Measurements from ENCODE around the gene TM4SF20. TPM values are rescaled to one million over a fixed set of nuclear protein-coding genes. Genes with fewer than 3 reads are reported as not detected.

TM4SF20 gene
- total and polyA plus RNA-seq, 4 donors, result not detected

- TF ChIP-seq HNF4A (conservative IDR thresholded peaks at IDR 0.05) (peak in 1 of 2 donors; percentile 23), RXRA (IDR thresholded peaks at IDR 0.05) (peak in 1 of 2 donors; percentile 4), SP1 (IDR thresholded peaks at IDR 0.05) (peak; percentile 22), FOXA2 (IDR thresholded peaks at IDR 0.05) (peak; percentile 21), YY1 (IDR thresholded peaks at IDR 0.05) (peak; percentile 49)
- TF ChIP-seq, protein P1, sequence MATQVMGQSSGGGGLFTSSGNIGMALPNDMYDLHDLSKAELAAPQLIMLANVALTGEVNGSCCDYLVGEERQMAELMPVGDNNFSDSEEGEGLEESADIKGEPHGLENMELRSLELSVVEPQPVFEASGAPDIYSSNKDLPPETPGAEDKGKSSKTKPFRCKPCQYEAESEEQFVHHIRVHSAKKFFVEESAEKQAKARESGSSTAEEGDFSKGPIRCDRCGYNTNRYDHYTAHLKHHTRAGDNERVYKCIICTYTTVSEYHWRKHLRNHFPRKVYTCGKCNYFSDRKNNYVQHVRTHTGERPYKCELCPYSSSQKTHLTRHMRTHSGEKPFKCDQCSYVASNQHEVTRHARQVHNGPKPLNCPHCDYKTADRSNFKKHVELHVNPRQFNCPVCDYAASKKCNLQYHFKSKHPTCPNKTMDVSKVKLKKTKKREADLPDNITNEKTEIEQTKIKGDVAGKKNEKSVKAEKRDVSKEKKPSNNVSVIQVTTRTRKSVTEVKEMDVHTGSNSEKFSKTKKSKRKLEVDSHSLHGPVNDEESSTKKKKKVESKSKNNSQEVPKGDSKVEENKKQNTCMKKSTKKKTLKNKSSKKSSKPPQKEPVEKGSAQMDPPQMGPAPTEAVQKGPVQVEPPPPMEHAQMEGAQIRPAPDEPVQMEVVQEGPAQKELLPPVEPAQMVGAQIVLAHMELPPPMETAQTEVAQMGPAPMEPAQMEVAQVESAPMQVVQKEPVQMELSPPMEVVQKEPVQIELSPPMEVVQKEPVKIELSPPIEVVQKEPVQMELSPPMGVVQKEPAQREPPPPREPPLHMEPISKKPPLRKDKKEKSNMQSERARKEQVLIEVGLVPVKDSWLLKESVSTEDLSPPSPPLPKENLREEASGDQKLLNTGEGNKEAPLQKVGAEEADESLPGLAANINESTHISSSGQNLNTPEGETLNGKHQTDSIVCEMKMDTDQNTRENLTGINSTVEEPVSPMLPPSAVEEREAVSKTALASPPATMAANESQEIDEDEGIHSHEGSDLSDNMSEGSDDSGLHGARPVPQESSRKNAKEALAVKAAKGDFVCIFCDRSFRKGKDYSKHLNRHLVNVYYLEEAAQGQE (IDR thresholded peaks at IDR 0.05), result no peak
- no peak for DNase-seq (ENCODE audit: low spot score)
- no peak overlapping the region for H3K4me3 ChIP-seq (ENCODE audit: low read depth in 1 of 3, low read length in 3 of 3)
- WGBS, result 37% methylated on average over 2 of the region's 2 CpGs
- H3K36me3 ChIP-seq (ENCODE audit: control insufficient read depth in 4 of 4, insufficient read depth in 3 of 4, low read depth in 1 of 4, low read length in 3 of 4), result peaks cover 2 to 18% (median 6%) of the 10 kb centered on the region in 4 donors
- H3K9ac ChIP-seq (ENCODE audit: low read depth in 1 of 2, low read length in 2 of 2), result no peak overlapping the region
- no peaks in the 10 kb centered on the region for H3K9me3 ChIP-seq (ENCODE audit: control insufficient read depth in 4 of 4, low read length in 3 of 4)
- no peak overlapping the region for H3K27ac ChIP-seq (ENCODE audit: low read depth in 1 of 2, low read length in 2 of 2)
- H3K27me3 ChIP-seq (ENCODE audit: control insufficient read depth in 4 of 4, insufficient read depth in 4 of 4, low read length in 3 of 4), result no peaks in the 10 kb centered on the region
- peaks cover 0 to 14% (median 5%) of the 10 kb centered on the region in 4 donors for H3K4me1 ChIP-seq (ENCODE audit: control insufficient read depth in 4 of 4, insufficient read depth in 4 of 4, low read length in 3 of 4)
Measured at GRCh38 chr2:227339098-227339599, 40.0 kb downstream of the TM4SF20 start.

GRCh38 chr2:227337442-227337841, 41.7 kb downstream of the TM4SF20 start:
- H3K36me3 ChIP-seq (ENCODE audit: control insufficient read depth in 4 of 4, insufficient read depth in 3 of 4, low read depth in 1 of 4, low read length in 3 of 4), result peaks cover 2 to 18% (median 13%) of the 10 kb centered on the region in 4 donors
- no peak for DNase-seq (ENCODE audit: low spot score)
- no peak overlapping the region for H3K9ac ChIP-seq (ENCODE audit: low read depth in 1 of 2, low read length in 2 of 2)
- H3K27me3 ChIP-seq (ENCODE audit: control insufficient read depth in 4 of 4, insufficient read depth in 4 of 4, low read length in 3 of 4), result no peaks in the 10 kb centered on the region
- H3K27ac ChIP-seq (ENCODE audit: low read depth in 1 of 2, low read length in 2 of 2), result no peak overlapping the region
- no peaks in the 10 kb centered on the region for H3K9me3 ChIP-seq (ENCODE audit: control insufficient read depth in 4 of 4, low read length in 3 of 4)
- peaks cover 0 to 14% (median 5%) of the 10 kb centered on the region in 4 donors for H3K4me1 ChIP-seq (ENCODE audit: control insufficient read depth in 4 of 4, insufficient read depth in 4 of 4, low read length in 3 of 4)
- no peak overlapping the region for H3K4me3 ChIP-seq (ENCODE audit: low read depth in 1 of 3, low read length in 3 of 3)
- WGBS, result 93% methylated on average over 2 of the region's 2 CpGs
- TF ChIP-seq FOXA1 (IDR thresholded peaks at IDR 0.05) (no peak), RAD21 (IDR thresholded peaks at IDR 0.05) (no peak), SP1 (IDR thresholded peaks at IDR 0.05) (no peak), JUND (IDR thresholded peaks at IDR 0.05) (no peak), CTCF (IDR thresholded peaks at IDR 0.05; ENCODE audit: low read depth, low read length, missing input control) (no peak), NR2F2 (IDR thresholded peaks at IDR 0.05) (no peak), HNF4G (IDR thresholded peaks at IDR 0.05) (no peak), HNF4A (conservative IDR thresholded peaks at IDR 0.05) (no peak), YY1 (IDR thresholded peaks at IDR 0.05) (no peak), RXRA (IDR thresholded peaks at IDR 0.05) (no peak), FOXA2 (IDR thresholded peaks at IDR 0.05) (no peak), ZBTB33 (IDR thresholded peaks at IDR 0.05) (no peak), MAX (IDR thresholded peaks at IDR 0.05) (no peak)
- TF ChIP-seq, protein P1 (IDR thresholded peaks at IDR 0.05), result no peak
- TF ChIP-seq, protein P2, sequence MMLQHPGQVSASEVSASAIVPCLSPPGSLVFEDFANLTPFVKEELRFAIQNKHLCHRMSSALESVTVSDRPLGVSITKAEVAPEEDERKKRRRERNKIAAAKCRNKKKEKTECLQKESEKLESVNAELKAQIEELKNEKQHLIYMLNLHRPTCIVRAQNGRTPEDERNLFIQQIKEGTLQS (IDR thresholded peaks at IDR 0.05), result no peak
